ENCODE results near the gene FNDC10. TPM values are rescaled to one million over a fixed set of nuclear protein-coding genes. Genes with fewer than 3 reads are reported as not detected.

FNDC10 gene
- total RNA-seq, 4 donors from 2014 or later = 5.8 to 15.6 (median 7.9) TPM

GRCh38 chr1:1591452-1591851, 8.5 kb downstream of the FNDC10 start:
- peaks cover 0 to 54% (median 0%) of the 10 kb centered on the region in 4 donors for H3K27me3 ChIP-seq
- 77 to 98% methylated on average over 9 to 10 of the region's 13 CpGs for WGBS, 2 donors
- no peaks in the 10 kb centered on the region for H3K9me3 ChIP-seq
- no peak overlapping the region for H3K27ac ChIP-seq
- TF ChIP-seq CTCF (IDR thresholded peaks at IDR 0.05) (no peak), POLR2A (IDR thresholded peaks at IDR 0.05) (no peak)
- no peak for DNase-seq
- H3K4me1 ChIP-seq = no peaks in the 10 kb centered on the region
- no peak overlapping the region for H3K4me3 ChIP-seq
- intact Hi-C loops (cut with DNase I) = no loop called here
- no peaks in the 10 kb centered on the region for H3K36me3 ChIP-seq

- whole genome bisulfite sequencing, 2 donors = 83 to 86% methylated on average over 21 of the region's 23 CpGs
- Histone ChIP-seq H3K4me3 (no peak overlapping the region), H3K27me3 (peaks cover 0 to 72% (median 0%) of the 10 kb centered on the region in 4 donors), H3K36me3 (no peaks in the 10 kb centered on the region), H3K4me1 (peaks cover 0 to 8% (median 0%) of the 10 kb centered on the region in 3 donors), H3K27ac (no peak overlapping the region), H3K9me3 (no peaks in the 10 kb centered on the region)
- TF ChIP-seq POLR2A (IDR thresholded peaks at IDR 0.05) (no peak), CTCF (IDR thresholded peaks at IDR 0.05) (no peak)
- DNase-seq = no peak
- intact Hi-C loops (cut with DNase I) = no loop called here
These were observed 16.5 kb downstream of the FNDC10 start for GRCh38 chr1:1583347-1584010.

GRCh38 chr1:1582585-1583346, 17.2 kb downstream of the FNDC10 start:
- TF ChIP-seq POLR2A (IDR thresholded peaks at IDR 0.05) (no peak), CTCF (IDR thresholded peaks at IDR 0.05) (no peak)
- no peak overlapping the region for H3K27ac ChIP-seq
- WGBS, 2 donors = 55 to 61% methylated on average over 5 to 6 of the region's 9 CpGs

GRCh38 chr1:1578371-1578940, 21.5 kb downstream of the FNDC10 start:
- H3K9me3 ChIP-seq = no peaks in the 10 kb centered on the region
- no peak overlapping the region for H3K27ac ChIP-seq
- WGBS, 2 donors = 79 to 91% methylated on average over 2 to 4 of the region's 13 CpGs
- TF ChIP-seq CTCF (IDR thresholded peaks at IDR 0.05) (no peak), POLR2A (IDR thresholded peaks at IDR 0.05) (no peak)
- H3K4me3 ChIP-seq = no peak overlapping the region
- H3K4me1 ChIP-seq = peaks cover 3 to 24% (median 6%) of the 10 kb centered on the region in 3 donors
- H3K36me3 ChIP-seq = no peaks in the 10 kb centered on the region
- peaks cover 0 to 46% (median 0%) of the 10 kb centered on the region in 4 donors for H3K27me3 ChIP-seq
- intact Hi-C loops (cut with DNase I) = no loop called here
- DNase-seq = no peak

More at GRCh38 chr1:1582585-1583346, 17.2 kb downstream of the FNDC10 start:
- no peak for DNase-seq
- Histone ChIP-seq H3K9me3 (no peaks in the 10 kb centered on the region), H3K27me3 (peaks cover 0 to 73% (median 0%) of the 10 kb centered on the region in 4 donors), H3K4me1 (peaks cover 0 to 8% (median 0%) of the 10 kb centered on the region in 3 donors), H3K4me3 (no peak overlapping the region), H3K36me3 (no peaks in the 10 kb centered on the region)
- intact Hi-C loops (cut with DNase I) = no loop called here
